Activated T-cell treated with anti-CD3 and anti-CD28 coated beads for 24 hours (primary cell): ENCODE data around the gene BAZ1A.

Experiments
- DNase-seq: peaks from one replicate; pipeline ENCODE4 v3.0.0-alpha.2; 2020; ENCODE audit warnings: low read depth

BAZ1A gene

DNA sequence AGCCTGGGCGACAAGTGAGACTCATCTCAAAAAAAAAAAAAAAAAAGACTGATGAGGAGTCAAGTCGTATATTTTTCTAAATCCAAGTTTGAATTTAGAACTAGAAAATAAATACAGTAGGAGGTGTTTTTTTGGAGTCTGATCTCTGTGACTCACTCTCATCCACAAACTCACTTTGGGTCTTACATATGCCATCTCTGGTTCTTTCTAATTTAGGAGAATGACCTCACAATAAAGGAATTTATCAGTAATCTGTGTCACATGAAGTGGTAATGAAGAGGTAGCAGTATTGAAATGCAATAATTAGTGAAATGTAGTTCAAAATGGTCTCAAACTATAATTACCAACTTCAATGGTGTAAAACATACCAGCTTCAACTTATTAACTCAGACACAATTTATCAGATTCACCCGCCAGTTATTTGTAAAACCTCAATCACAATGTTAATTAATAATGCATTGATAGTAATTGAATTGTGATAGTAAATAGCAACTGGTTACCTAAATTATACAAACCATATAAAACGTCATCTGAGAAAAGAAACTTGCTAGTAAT is 156.3 kb downstream of the BAZ1A start:
- DNase-seq: no peak

DNA sequence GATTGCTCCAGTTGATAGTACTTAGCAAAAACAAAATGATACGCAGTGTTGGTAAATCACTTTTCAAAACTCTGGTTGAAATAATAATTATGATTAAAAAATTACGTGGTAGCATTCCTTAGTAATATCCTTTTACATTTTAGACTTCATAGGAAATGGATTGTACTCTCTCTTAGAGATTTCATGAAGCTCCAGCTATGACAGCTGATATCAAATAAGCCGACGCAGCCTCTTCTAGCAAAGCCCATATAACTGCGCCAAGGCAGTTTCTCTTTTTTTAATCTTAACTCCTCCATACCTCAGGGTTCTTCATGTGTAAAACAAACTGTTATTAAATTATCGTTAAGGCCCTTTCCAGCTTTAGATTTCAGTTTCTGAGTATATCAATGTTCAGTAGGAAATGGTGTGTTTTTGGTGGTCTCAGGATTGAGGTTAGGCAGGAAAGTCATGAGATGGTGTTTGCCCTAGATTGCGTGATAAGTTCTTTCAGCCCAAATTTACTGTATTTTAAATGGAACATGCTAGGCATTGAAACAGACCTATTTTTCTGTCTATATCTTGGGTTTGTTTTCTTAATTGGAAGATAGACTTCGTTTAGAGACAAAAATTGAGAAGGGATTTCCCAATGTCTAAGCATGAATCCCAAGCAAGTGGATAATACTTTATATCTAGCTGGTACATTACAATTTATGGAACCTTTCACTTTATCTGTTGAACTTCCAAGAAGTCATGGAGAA is 159.9 kb downstream of the BAZ1A start:
- DNase-seq: no peak

- peak; percentile 61 for DNase-seq
Measured at GRCh38 chr14:34714320-34715126, 160.6 kb downstream of the BAZ1A start, which contains the start of gene CFL2. Gene CFL2 (minus strand): TSS chr14:34714593. CDS start chr14:34714540, 53 bp downstream.

GRCh38 chr14:34713681-34714319 is 161.4 kb downstream of the BAZ1A start:
- DNase-seq: peak; percentile 13

DNA sequence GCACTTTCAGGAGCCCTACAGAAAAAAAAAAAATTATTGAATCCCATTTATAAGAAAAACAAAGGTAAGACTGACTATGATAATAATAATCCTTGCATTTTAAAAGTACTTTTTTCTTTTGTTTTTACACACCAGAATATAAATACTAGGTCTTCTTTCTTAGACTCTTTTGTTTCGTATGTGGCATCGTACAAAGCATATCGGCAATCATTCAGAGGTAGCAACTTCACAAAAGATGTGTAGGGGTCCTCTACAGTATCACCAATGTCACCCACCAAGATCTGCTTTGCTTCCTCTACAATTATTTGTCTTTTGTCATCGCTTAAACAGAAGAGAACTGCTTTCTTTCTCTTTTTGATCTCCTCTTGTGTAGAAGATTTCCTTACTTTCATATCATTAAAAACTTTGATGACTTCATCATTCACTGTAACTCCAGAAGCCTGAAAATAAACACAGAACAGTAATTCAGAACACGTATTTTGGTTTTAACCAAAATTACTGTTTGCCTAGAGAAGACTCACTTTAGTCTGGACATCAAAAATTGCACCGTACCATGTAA is 162.0 kb downstream of the BAZ1A start:
- DNase-seq: no peak

- DNase-seq: no peak
Measured at GRCh38 chr14:34711796-34712712, 163.1 kb downstream of the BAZ1A start.

DNA sequence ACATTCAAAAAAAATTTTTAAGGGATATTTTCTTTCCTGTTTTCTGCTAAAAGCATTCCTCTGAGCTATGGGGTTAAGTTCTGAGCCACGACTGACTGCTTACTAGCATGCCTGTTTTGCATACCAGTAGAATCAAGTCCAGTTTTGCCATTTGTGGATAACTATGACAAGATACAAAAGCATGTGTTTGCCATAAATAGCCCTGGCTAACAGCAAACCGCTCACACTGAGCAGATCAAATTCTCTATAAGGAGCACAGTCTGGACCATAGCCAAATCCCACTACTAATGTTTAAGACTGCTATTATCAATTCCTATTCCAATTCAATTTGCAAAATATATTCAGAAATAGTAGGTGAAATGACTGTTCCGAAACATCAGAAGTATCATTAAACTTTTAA is 164.0 kb downstream of the BAZ1A start:
- DNase-seq: no peak

DNA sequence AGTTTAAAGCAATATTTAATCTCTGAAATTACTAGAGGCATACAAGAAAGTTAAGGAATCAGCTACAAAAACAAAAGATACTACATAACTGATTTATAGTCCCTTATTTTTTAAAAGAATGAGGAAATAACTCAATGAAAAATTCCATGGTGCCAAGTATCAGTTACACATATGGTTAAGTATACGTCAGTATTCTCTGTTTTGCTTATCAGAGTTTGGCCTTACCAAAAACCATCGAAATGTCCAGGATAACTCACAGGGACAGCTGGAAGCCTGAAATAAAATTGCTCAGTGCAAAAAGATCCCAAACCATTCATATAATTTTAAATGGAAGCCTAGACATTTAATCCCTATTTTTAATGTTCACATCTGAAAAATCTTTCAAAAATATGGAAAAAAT is 164.4 kb downstream of the BAZ1A start:
- DNase-seq: no peak

- no peak for DNase-seq
Measured at GRCh38 chr14:34710006-34710405, 165.2 kb downstream of the BAZ1A start.

DNA sequence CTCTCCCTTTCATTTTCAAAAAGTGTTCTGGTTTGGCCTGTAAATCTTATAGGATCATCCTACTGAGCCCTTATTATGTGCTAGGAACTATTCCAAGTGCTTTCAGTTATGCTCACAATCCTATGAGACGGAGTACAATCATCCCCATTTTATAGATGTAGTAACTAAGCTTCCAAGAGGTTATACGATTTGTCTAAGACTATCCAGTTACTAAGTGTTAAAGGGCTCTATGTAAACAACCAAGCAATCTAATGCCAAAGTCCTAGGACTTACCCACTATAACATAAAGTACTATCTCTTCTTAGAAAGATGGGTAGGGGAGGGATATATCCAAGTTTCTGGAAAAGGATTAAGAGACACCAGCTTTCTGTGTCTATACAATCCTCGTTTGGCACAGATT is 167.4 kb downstream of the BAZ1A start:
- DNase-seq: no peak
